Trophoblast cell (in vitro differentiated cells and primary cell): ENCODE results near the gene PPM1N. TPM values are rescaled to one million over a fixed set of nuclear protein-coding genes. Genes with fewer than 3 reads are reported as not detected.

Experiments
- DNase-seq, 2 donors: peaks; one replicate each; pipeline ENCODE4 v3.0.0-alpha.2; 2016
- H2AFZ ChIP-seq: 2 replicates; pipeline ENCODE4 v1.6.1; 2013; ENCODE audit warnings: low read length, moderate library complexity, mild to moderate bottlenecking; ENCODE audit not compliant: insufficient read depth, poor library complexity
- H2AK5ac ChIP-seq: 2 replicates; pipeline ENCODE4 v1.6.1; 2013; ENCODE audit warnings: mild to moderate bottlenecking, low read length
- H2BK120ac ChIP-seq: 2 replicates; pipeline ENCODE4 v1.6.1; 2013; ENCODE audit warnings: low read length, mild to moderate bottlenecking, moderate library complexity; ENCODE audit not compliant: insufficient read depth, poor library complexity
- H2BK12ac ChIP-seq: 2 replicates; pipeline ENCODE4 v1.6.1; 2013; ENCODE audit warnings: mild to moderate bottlenecking, low read length, moderate library complexity
- H2BK5ac ChIP-seq: 2 replicates; pipeline ENCODE4 v1.6.1; 2013; ENCODE audit warnings: low read length, low read depth, moderate library complexity, mild to moderate bottlenecking; ENCODE audit not compliant: poor library complexity
- H3K14ac ChIP-seq: 2 replicates; pipeline ENCODE4 v1.6.1; 2013; ENCODE audit warnings: mild to moderate bottlenecking, low read length
- H3K18ac ChIP-seq: 2 replicates; pipeline ENCODE4 v1.6.1; 2013; ENCODE audit warnings: mild to moderate bottlenecking, low read length
- H3K23ac ChIP-seq: 2 replicates; pipeline ENCODE4 v1.6.1; 2013; ENCODE audit warnings: low read length
- H3K27ac ChIP-seq: 2 replicates; pipeline ENCODE4 v1.5.1; 2013; ENCODE audit warnings: low read depth, mild to moderate bottlenecking, inconsistent platforms, low read length, moderate library complexity
- H3K27me3 ChIP-seq: 2 replicates; pipeline ENCODE4 v1.6.1; 2013; ENCODE audit warnings: inconsistent platforms, mild to moderate bottlenecking, low read length, moderate library complexity; ENCODE audit not compliant: insufficient read depth
- H3K36me3 ChIP-seq, 2 experiments: 1 replicate in 1 of 2; 2 replicates in 1 of 2; pipeline ENCODE4 v1.6.1; 2013; ENCODE audit warnings: low read length in 2 of 2, mild to moderate bottlenecking in 2 of 2, moderate library complexity in 1 of 2; ENCODE audit not compliant: insufficient read depth in 2 of 2, control insufficient read depth in 1 of 2
- H3K4ac ChIP-seq: 2 replicates; pipeline ENCODE4 v1.6.1; 2013; ENCODE audit warnings: low read depth, mild to moderate bottlenecking, low read length, moderate library complexity
- H3K4me1 ChIP-seq, 2 experiments: 1 replicate in 1 of 2; 2 replicates in 1 of 2; pipeline ENCODE4 v1.6.1; 2013; ENCODE audit warnings: low read length in 2 of 2, mild to moderate bottlenecking in 2 of 2, moderate library complexity in 1 of 2; ENCODE audit not compliant: insufficient read depth in 2 of 2, control insufficient read depth in 1 of 2
- H3K4me2 ChIP-seq: 2 replicates; pipeline ENCODE4 v1.6.1; 2013; ENCODE audit warnings: inconsistent platforms, mild to moderate bottlenecking, low read length, moderate library complexity
- H3K4me3 ChIP-seq: 2 replicates; pipeline ENCODE4 v1.5.1; 2013; ENCODE audit warnings: mild to moderate bottlenecking, low read depth, low read length, inconsistent platforms
- H3K79me1 ChIP-seq: one replicate; pipeline ENCODE4 v1.6.1; 2013; ENCODE audit warnings: low read length
- H3K79me2 ChIP-seq: 2 replicates; pipeline ENCODE4 v1.6.1; 2013; ENCODE audit warnings: low read length, mild to moderate bottlenecking; ENCODE audit not compliant: control insufficient read depth, insufficient read depth, poor library complexity
- H3K9ac ChIP-seq: 2 replicates; pipeline ENCODE4 v1.6.1; 2013; ENCODE audit warnings: mild to moderate bottlenecking, low read length
- H3K9me3 ChIP-seq: 2 replicates; pipeline ENCODE4 v1.6.1; 2013; ENCODE audit warnings: low read depth, mild to moderate bottlenecking, control low read depth, inconsistent platforms, low read length; ENCODE audit not compliant: insufficient read depth
- H4K12ac ChIP-seq: 2 replicates; pipeline ENCODE4 v1.6.1; 2013; ENCODE audit warnings: low read depth, mild to moderate bottlenecking, low read length, moderate library complexity
- H4K8ac ChIP-seq: 2 replicates; pipeline ENCODE4 v1.6.1; 2013; ENCODE audit warnings: low read depth, mild to moderate bottlenecking, low read length, moderate library complexity
- H4K91ac ChIP-seq: one replicate; pipeline ENCODE4 v1.6.1; 2013; ENCODE audit warnings: low read depth, mild to moderate bottlenecking, low read length, moderate library complexity
- WGBS: extraction: QIAGEN DNeasy Blood & Tissue Kit; methylation state at CpG from one replicate; pipeline ENCODE4 v1.1.7; 2013; ENCODE audit warnings: missing lambda C conversion rate; ENCODE audit not compliant: insufficient read length, insufficient coverage; ENCODE audit errors: extremely low coverage; 5-methylcytosine and 5-hydroxymethylcytosine counted together
- polyA plus RNA-seq: library from polyadenylated mRNA; stranded (reverse); fragments of 200-250 nt; gene quantifications from 2 replicates; pipeline ENCODE4 v1.2.3, GENCODE V29; 2013

Gene PPM1N
- 32.0 and 34.1 TPM in 2 replicates for polyA plus RNA-seq

GRCh38 chr19:45498411-45499195, at the start of gene PPM1N:
PPM1N (plus strand) TSS chr19:45498443; CDS start chr19:45498473, 30 bp downstream.
- no CpG with 5 or more reads among the region's 89 CpGs for WGBS
- peaks cover 7% of the 10 kb centered on the region for H3K9me3 ChIP-seq
- H3K79me2 ChIP-seq = no peaks in the 10 kb centered on the region
- peaks cover 20% of the 10 kb centered on the region for H3K27me3 ChIP-seq
- peaks cover 9 to 10% of the 10 kb centered on the region in 2 experiments for H3K36me3 ChIP-seq
- H2AK5ac ChIP-seq = no peak within 1 kb of the TSS
- peaks cover 18 to 21% of the 10 kb centered on the region in 2 experiments for H3K4me1 ChIP-seq
- no peak within 1 kb of the TSS for H3K4ac ChIP-seq
- H2BK5ac ChIP-seq = no peak within 1 kb of the TSS
- H2BK12ac ChIP-seq = peak within 1 kb of the TSS; percentile 47
- H4K12ac ChIP-seq = peak within 1 kb of the TSS; percentile 54
- H3K18ac ChIP-seq = no peak within 1 kb of the TSS
- peak within 1 kb of the TSS; percentile 20 for H3K23ac ChIP-seq
- H3K27ac ChIP-seq = no peak within 1 kb of the TSS
- H2BK120ac ChIP-seq = no peak within 1 kb of the TSS
- peak within 1 kb of the TSS; percentile 4 for H2AFZ ChIP-seq
- H3K4me3 ChIP-seq = peak within 1 kb of the TSS; percentile 54
- peak within 1 kb of the TSS; percentile 57 for H4K8ac ChIP-seq
- H3K4me2 ChIP-seq = peak within 1 kb of the TSS; percentile 68
- no peak for DNase-seq
- H3K14ac ChIP-seq = no peak within 1 kb of the TSS
- H4K91ac ChIP-seq = no peak within 1 kb of the TSS
- H3K79me1 ChIP-seq = peaks cover 4% of the 10 kb centered on the region
- H3K9ac ChIP-seq = no peak within 1 kb of the TSS

GRCh38 chr19:45448887-45449299, 49.4 kb upstream of the PPM1N start:
- Histone ChIP-seq H4K91ac (peak overlapping the region; percentile 1), H3K27me3 (no peaks in the 10 kb centered on the region), H3K4me2 (no peak overlapping the region), H3K4me1 (peaks cover 9 to 30% of the 10 kb centered on the region in 2 experiments), H3K14ac (no peak overlapping the region), H3K27ac (no peak overlapping the region), H2BK5ac (peak overlapping the region; percentile 7), H4K12ac (no peak overlapping the region), H3K4me3 (no peak overlapping the region), H2BK120ac (no peak overlapping the region), H3K79me1 (peaks cover 36% of the 10 kb centered on the region), H3K36me3 (no peaks in the 10 kb centered on the region), H3K9me3 (no peaks in the 10 kb centered on the region), H2AK5ac (no peak overlapping the region), H4K8ac (peak overlapping the region; percentile 15), H2BK12ac (peak overlapping the region; percentile 37), H3K4ac (peak overlapping the region; percentile 60), H3K79me2 (peaks cover 4% of the 10 kb centered on the region), H3K23ac (no peak overlapping the region), H3K18ac (peak overlapping the region; percentile 46), H3K9ac (no peak overlapping the region), H2AFZ (no peak overlapping the region)
- DNase-seq = peak in 1 of 2 donors; percentile 46
- WGBS = no CpG with 5 or more reads among the region's 7 CpGs

- Histone ChIP-seq H2BK5ac (peak overlapping the region; percentile 96), H3K4me2 (peak overlapping the region; percentile 66), H3K4me3 (no peak overlapping the region), H2BK12ac (peak overlapping the region; percentile 19), H3K4ac (peak overlapping the region; percentile 22), H3K79me1 (peaks cover 35% of the 10 kb centered on the region), H3K9me3 (no peaks in the 10 kb centered on the region), H4K91ac (peak overlapping the region; percentile 96), H4K12ac (peak overlapping the region; percentile 66), H4K8ac (peak overlapping the region; percentile 87), H2BK120ac (peak overlapping the region; percentile 94), H3K4me1 (peaks cover 12 to 28% of the 10 kb centered on the region in 2 experiments), H3K9ac (no peak overlapping the region), H3K14ac (peak overlapping the region; percentile 92), H2AK5ac (no peak overlapping the region), H3K36me3 (no peaks in the 10 kb centered on the region), H3K27me3 (no peaks in the 10 kb centered on the region), H2AFZ (no peak overlapping the region), H3K23ac (no peak overlapping the region), H3K18ac (no peak overlapping the region), H3K27ac (peak overlapping the region; percentile 60), H3K79me2 (peaks cover 3% of the 10 kb centered on the region)
- DNase-seq = no peak
- no CpG with 5 or more reads among the region's 5 CpGs for WGBS
These were observed 48.3 kb upstream of the PPM1N start for GRCh38 chr19:45450012-45450333.

GRCh38 chr19:45451131-45451849, 47.0 kb upstream of the PPM1N start:
- peak overlapping the region; percentile 99 for H2BK120ac ChIP-seq
- H3K18ac ChIP-seq = peak overlapping the region; percentile 96
- H3K9me3 ChIP-seq = no peaks in the 10 kb centered on the region
- peak overlapping the region; percentile 46 for H3K9ac ChIP-seq
- H2BK5ac ChIP-seq = peak overlapping the region; percentile 98
- peaks cover 47% of the 10 kb centered on the region for H3K79me1 ChIP-seq
- peak overlapping the region; percentile 94 for H4K12ac ChIP-seq
- peak overlapping the region; percentile 70 for H3K4me2 ChIP-seq
- no CpG with 5 or more reads among the region's 28 CpGs for WGBS
- H3K4me1 ChIP-seq = peaks cover 20 to 37% of the 10 kb centered on the region in 2 experiments
- peak overlapping the region; percentile 99 for H3K27ac ChIP-seq
- no peaks in the 10 kb centered on the region for H3K27me3 ChIP-seq
- H3K4ac ChIP-seq = peak overlapping the region; percentile 90
- peak overlapping the region; percentile 99 for H4K91ac ChIP-seq
- peak overlapping the region; percentile 92 for H4K8ac ChIP-seq
- peak overlapping the region; percentile 98 for H2BK12ac ChIP-seq
- no peaks in the 10 kb centered on the region for H3K36me3 ChIP-seq
- H2AK5ac ChIP-seq = peak overlapping the region; percentile 91
- peak overlapping the region; percentile 63 for H3K4me3 ChIP-seq
- H2AFZ ChIP-seq = peak overlapping the region; percentile 87
- H3K14ac ChIP-seq = peak overlapping the region; percentile 97
- peak in 1 of 2 donors; percentile 63 for DNase-seq
- H3K79me2 ChIP-seq = peaks cover 5% of the 10 kb centered on the region
- H3K23ac ChIP-seq = no peak overlapping the region
